Measurements from ENCODE around the gene HBS1L.

The HBS1L gene

GRCh38 chr6:134948142-134948541 lies 106.5 kb downstream of the HBS1L start:
- no peak for DNase-seq

- no peak for DNase-seq
Measured at GRCh38 chr6:134945045-134945444, 109.6 kb downstream of the HBS1L start.

GRCh38 chr6:134943522-134944111 lies 111.0 kb downstream of the HBS1L start:
- no peak for DNase-seq

- DNase-seq = no peak
Measured at GRCh38 chr6:134938896-134939295, 115.7 kb downstream of the HBS1L start.

- DNase-seq = no peak
Measured at GRCh38 chr6:134937426-134937825, 117.2 kb downstream of the HBS1L start.

GRCh38 chr6:134936931-134937330 lies 117.7 kb downstream of the HBS1L start:
- DNase-seq = no peak

GRCh38 chr6:134936476-134936875 lies 118.1 kb downstream of the HBS1L start:
- no peak for DNase-seq

DNA sequence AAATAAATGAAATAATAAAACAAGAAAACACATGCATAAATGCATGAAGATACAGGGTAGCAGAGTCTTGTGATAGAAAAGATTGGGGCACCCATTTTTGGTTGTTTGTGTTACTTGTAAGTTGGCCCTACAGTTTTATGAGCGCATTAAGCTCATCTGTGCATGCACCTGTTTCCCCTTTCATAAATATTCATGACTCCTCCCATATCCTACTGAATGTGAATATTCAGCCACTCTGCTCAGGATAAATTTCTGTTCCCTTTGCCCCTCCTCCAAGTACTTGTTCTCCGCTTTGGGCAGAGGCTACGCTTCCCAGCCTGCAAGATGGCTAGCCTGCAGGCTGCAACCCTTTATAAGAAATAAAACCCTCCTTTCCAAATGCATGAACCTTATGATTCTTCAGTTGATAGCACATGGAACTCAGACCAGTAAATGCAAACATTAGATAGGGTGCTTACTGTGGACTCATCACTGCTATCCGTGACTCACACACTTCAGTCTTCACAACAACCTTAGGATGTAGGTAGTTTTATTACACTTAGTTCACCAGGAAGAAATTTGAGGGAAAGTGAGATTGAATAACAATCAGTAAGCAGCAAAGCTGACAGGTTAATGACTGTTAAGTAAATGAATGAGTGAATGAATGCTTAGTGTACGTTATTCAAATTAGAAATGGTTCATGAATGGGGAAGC lies 119.7 kb downstream of the HBS1L start:
- DNase-seq = no peak

DNA sequence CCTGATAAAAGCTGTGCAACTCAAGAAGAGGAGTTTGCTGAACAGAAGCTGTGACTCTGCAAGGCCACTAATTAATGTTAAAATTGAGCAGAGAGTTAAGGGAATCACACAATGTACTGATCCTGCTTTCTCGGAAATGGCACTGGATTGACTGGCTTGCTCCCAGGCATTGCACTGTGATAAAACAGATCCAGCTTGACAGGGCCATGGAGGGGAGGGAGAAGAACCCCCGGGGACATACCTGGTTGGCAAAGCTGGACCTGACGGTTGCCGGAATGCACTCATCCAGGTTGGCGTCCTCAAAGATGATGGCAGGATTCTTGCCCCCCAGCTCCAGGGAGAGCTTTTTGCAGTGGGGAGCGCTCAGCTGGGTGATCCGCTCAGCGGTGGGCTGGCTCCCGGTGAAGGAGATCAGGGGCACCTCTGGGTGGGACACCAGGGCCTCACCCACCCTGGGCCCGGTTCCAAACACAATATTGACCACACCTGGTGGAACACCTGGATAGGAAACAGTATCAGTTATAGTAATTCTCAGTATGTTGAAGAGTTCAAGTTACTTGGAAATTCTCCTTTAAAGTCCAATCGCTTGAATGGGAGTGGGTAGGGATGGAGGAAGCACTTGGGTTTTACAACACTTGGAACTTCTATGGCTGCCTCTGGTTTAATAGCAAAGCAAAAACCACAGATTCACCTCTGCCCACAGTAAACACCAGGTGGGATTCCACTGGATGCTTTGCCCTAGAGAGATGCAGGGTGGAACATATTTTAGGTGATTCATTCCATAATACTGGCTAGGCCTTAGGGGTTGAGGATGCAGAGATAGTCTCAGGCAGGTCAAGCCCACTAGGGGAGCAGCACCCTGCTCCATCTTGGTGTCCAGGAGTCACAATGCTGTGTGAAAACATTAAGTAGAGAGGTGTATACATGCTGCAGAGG lies 121.8 kb downstream of the HBS1L start:
- DNase-seq = no peak

- DNase-seq = no peak
Measured at GRCh38 chr6:134932098-134932497, 122.5 kb downstream of the HBS1L start.

- no peak for DNase-seq
Measured at GRCh38 chr6:134930463-134930862, 124.2 kb downstream of the HBS1L start.

DNA sequence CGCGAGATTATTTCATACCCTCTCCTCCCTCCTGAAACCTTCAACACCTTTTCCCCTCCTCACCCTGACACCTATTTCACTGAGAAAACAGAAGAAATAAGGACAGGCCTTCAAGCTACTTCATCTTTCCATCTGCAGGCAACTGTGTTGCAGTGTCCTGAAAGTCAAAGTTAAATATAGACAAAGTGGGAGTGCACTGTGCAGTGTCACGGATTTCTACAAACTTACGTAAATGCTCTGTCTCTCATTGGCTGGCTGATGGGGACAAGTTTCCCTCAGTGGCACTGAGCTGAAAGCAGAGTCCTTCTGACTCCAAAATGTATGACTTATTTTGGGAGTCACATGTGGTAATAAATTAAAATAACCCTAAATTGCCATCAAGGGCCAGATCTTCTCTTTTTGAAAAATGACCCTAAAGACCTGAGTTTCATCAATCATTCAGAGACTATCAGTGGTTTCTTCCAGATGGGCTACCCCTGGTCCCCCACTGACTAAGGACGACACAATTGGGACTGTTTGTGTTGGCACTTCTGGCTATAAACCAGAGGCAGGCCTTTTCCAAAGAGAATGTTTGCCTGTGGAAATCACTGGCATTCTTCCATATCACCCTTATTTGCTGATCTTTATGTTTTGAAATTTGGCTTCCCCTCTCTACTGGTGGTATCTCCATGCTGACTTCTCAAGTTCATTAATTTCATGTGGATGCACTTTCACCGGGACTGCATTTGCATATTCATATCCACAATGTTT lies 126.3 kb downstream of the HBS1L start:
- DNase-seq = no peak

DNA sequence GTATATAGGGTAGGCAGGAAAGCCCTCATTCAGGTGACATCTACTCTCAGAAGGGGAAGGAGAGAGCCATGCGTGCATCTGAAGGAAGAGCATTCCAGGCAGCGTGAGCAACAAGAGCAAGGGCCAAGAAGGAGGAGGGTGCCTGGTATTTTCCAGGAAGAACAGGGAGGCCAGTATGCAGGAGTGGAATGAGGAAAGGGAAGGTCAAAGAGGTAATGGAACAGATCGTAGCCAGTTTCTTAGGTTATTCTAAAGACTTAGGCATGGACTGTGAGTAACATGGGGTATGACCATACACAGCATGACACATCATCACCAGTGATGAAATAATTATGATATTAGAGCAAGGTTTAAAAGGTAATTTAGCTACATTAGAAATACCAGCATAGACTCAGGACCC lies 128.8 kb downstream of the HBS1L start:
- DNase-seq = no peak

- no peak for DNase-seq
Measured at GRCh38 chr6:134921721-134922261, 132.8 kb downstream of the HBS1L start.

GRCh38 chr6:134921276-134921675 lies 133.3 kb downstream of the HBS1L start:
- no peak for DNase-seq

DNA sequence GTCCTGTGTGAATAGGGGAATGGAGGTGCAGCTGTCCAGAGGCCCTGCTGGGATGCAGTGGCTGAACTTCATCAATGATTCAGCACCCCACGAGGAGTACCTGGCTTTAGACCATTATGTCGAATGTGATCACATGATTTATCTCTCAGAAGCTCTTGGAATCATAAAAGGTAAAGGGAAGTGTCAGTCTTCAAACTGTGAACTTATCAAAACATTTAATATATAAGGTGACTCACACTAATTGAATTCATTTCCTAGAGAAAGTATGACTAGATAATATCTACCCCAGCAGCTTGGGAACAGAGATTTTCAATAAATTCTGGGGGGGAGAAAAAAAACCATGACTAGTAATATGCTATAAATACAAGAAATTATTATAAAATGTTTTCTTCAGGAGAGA lies 134.2 kb downstream of the HBS1L start:
- DNase-seq = no peak

GRCh38 chr6:134918418-134918961 lies 136.1 kb downstream of the HBS1L start:
- no peak for DNase-seq

GRCh38 chr6:134911547-134911946 lies 143.1 kb downstream of the HBS1L start:
- DNase-seq = no peak

- no peak for DNase-seq
Measured at GRCh38 chr6:134910593-134910935, 144.1 kb downstream of the HBS1L start.
